Endometrial microvascular endothelial cells (primary cell): ENCODE data around the gene PRKCB. TPM values are rescaled to one million over a fixed set of nuclear protein-coding genes. Genes with fewer than 3 reads are reported as not detected.

Source experiments
- in situ Hi-C: cut with HindIII; loops from 2 replicates; pipeline ENCODE4 v1.10.0; 2017; ENCODE audit warnings: low sequenced_read_pairs, low pct_unique_long_range_greater_than_20kb; ENCODE audit errors: inconsistent ontology term
- total RNA-seq: library from RNA; depleted of rRNA; stranded (reverse); fragments of >200 nt; gene quantifications from one replicate; pipeline ENCODE4 v1.2.3, GENCODE V29; 2015; ENCODE audit errors: inconsistent ontology term

Gene PRKCB
- total RNA-seq, 1 donor from 2014 or later: not detected

- in situ Hi-C loops: no loop called here
These were observed 210.7 kb downstream of the PRKCB start for GRCh38 chr16:24046442-24046841.

DNA sequence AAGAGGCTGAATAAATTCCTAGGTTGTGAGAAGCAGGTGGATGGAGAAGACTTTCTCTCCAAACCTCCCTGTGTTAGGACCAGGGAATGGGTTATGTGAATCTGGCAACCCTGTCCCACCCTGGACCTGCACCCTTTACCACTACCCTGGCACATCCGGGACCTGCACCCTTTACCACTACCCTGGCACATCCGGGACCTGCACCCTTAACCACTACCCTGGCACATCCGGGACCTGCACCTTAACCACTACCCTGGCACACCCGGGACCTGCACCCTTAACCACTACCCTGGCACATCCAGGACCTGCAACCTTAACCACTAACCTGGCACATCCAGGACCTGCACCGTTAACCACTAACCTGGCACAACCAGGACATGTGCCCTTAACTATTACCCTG lies 213.3 kb downstream of the PRKCB start:
- in situ Hi-C loops: no loop called here

- in situ Hi-C loops: no loop called here
These were observed 215.3 kb downstream of the PRKCB start for GRCh38 chr16:24051125-24051524.

DNA sequence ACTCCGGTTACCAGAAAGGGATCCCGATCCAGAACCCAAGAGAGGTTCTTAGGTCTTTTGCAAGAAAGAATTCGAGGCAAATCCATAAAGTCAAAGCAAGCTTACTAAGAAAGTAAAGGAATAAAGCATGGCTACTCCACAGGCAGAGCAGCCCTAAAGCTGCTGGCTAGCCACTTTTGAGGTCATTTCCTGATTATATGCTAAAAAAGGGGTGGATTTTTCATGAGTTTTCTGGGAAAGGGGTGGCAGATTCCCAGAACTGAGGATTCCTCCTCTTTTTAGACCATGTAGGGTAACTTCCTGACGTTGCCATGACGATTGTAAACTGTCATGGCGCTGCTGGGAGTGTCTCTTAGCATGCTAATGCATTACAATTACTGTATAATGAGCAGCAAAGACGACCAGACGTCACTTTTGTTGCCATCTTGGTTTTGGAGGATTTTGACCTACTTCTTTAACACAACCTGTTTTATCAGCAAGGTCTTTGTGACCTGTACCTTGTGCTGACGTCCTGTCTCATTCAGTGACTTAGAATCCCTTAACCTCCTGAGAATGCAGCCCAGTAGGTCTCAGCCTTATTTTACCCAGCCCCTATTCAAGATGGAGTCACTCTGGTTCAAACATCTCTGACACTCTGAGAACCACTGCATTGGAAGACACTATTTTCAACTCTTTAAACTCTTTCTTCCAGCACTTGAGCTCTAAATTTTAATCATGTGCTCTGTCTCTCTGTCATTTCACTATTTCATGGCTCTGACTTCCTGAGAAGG lies 216.7 kb downstream of the PRKCB start:
- in situ Hi-C loops: no loop called here

- in situ Hi-C loops: no loop called here
These were observed 217.5 kb downstream of the PRKCB start for GRCh38 chr16:24053099-24053946.

- in situ Hi-C loops: no loop called here
These were observed 219.1 kb downstream of the PRKCB start for GRCh38 chr16:24054741-24055491.

DNA sequence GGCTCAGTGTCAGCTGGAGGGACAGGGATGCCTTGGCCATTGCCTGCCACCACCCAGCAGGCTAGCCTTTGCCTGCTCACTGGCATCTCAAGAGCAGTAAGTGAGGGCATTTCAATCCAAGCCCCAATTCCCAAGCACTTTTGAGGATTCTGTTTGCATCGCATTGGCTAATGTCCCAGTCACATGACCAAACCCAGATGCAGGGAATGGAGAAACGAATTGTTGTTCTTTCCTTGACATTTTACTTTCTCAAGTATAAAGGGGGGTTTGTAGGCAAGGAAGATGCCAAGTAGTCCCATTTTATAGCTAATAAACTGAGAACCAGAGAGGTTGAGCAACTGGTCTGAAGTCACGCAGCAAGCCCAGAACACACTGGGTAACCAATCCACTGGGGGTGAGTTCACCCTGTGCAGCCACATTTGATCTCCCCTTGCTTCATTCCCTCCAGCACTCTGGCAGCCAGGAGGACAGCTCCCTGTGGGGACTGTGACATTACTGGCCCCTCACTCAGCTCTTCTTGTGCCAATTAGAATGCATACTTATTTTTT lies 226.6 kb downstream of the PRKCB start:
- in situ Hi-C loops: no loop called here

DNA sequence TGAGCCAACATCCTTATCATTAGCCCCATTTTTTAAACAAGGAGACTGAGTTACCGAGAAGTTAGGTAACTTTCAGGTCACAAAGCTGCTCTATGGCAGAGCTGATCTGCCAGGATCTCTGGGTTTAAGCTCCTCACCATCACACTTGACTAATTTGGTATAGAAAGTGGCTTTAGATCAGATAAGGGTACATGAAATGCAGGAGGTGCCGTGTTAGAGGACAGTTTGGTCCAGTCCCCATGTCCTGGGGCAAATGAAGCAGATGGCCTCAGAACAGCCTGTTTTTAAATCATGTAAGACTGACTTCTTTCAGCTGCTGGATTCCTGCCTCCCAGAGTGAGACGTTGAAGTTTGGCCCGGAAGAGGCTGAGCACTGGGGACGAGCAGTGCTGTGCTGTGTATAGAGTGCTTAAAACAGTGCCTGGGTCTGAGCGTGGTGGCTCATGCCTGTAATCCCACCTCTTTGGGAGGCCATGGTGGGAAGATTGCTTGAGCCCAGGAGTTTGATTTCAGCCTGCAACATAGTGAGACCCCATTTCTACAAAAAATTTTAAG lies 233.3 kb downstream of the PRKCB start:
- in situ Hi-C loops: no loop called here

GRCh38 chr16:24070851-24071250 lies 235.1 kb downstream of the PRKCB start:
- in situ Hi-C loops: no loop called here

- in situ Hi-C loops: no loop called here
These were observed 236.0 kb downstream of the PRKCB start for GRCh38 chr16:24071666-24072360.

DNA sequence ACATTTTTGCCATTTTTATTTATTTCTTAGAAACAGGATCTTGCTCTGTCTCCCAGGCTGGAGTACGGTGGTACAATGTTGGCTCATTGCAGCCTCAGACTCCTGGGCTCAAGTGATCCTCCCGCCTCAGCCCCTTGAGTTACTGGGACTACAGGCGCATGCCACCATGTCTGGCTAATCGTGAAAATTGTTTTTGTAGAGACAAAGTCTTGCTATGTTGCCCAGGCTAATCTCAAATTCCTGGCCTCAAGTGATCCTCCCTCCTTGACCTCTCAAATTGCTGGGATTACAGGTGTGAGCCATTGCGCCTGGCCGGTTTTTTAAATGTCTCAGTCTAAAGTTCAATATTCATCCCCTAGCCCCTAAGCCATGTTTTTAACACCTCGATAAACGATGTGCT lies 237.5 kb downstream of the PRKCB start:
- in situ Hi-C loops: no loop called here

- in situ Hi-C loops: no loop called here
These were observed 238.8 kb downstream of the PRKCB start for GRCh38 chr16:24074574-24074973.

DNA sequence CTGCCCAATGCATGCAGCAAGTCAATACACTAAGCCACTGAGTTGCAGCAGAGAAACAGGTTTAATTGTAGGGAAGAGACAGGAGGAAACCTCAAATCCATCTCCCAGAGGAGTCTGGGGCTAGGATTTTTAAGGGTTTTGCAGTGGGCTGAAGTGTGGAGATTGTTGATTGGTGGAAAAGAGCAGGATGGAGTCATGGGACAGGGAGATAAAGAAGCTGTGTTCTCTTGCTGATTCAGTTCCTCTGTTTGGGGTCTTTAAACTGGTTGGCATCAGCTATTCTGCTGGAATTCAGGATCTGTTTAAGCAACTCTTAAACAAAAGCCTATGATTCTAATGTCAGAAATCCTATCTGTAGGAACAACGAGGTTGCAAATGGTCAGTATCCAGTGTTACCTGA lies 239.5 kb downstream of the PRKCB start:
- in situ Hi-C loops: no loop called here

DNA sequence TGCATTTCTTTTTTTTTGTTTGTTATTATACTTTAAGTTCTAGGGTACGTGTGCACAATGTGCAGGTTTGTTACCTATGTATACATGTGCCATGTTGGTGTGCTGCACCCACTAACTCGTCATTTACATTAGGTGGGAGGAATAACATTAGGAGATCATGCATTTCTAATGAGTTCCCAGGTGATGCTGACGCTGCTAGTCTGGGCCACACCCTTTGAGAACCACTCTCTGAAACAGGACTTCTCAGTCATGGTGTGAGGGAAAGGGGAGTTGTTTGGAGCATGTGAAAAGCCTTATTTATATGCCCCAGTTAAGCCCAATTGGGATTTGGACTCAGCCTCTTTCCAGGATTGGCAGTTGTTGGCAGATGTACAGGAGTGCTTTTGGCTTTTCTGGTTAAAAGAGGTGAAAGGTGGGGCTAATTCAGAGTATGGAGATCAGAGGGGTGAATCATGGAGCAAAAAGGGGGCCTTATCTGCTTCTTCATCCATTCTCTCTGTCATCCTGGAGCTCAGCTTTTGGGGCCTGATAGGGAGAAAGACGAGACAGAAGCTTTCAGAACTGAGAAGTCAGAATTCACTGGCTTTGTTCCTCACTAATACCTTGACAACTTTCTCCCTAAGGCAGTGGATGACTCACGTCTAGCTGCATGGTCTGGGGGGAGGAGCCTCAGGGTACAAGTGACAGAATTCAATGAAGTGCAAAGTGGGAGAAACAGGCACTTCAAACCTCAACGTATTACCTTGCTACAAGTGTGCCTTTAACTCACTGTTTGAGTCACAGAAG lies 240.3 kb downstream of the PRKCB start:
- in situ Hi-C loops: no loop called here

DNA sequence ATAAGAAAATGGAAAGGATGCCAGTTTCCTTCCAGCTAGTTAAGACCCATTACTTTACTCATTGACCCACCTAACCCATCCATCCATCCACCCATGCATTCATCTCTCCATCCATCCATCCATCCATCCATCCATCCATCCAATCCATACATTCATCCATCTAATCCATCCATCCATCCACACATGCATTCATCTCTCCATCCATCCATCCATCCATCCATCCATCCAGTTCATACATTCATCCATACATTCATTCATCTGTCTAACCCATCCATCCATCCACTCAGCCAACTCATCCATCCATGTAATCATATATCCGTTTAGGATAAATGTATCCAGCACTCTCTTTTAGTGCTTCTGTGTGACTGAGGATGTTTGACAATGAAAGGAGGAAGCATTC lies 241.5 kb downstream of the PRKCB start:
- in situ Hi-C loops: no loop called here

GRCh38 chr16:24077966-24078365 lies 242.2 kb downstream of the PRKCB start:
- in situ Hi-C loops: no loop called here

DNA sequence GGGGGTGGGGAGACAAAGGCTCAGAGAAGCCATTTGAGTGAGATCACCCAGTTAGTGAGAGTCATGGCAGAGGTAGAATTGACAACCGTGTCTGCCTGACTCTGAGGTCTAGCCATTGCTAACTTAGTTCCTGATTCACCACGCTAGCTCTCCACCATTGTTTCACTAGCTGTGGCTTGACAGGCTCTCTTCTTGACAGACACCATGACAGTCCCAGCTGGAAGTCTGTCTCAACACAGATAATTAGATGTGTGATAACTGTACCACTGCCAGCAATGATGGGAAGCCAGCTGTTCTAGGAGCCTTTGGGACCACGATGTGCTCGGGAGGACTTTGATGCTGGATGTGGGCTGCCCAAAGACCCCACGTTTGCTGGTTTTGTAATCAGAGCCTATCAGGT lies 249.9 kb downstream of the PRKCB start:
- in situ Hi-C loops: no loop called here
